ENCODE results near the gene CLEC16A. TPM values are rescaled to one million over a fixed set of nuclear protein-coding genes. Genes with fewer than 3 reads are reported as not detected.

Gene CLEC16A
- total RNA-seq, 2 experiments from 2014 or later = 32.6 to 34.9 TPM

- CTCF ChIA-PET = interaction anchor here (1.2 to 1.7 kb wide), 2 partner anchors 56 to 351 kb away, joined by 3 to 4 read pairs; no protein-coding TSS in a partner anchor
- POLR2A ChIA-PET = interaction anchor here (0.9 kb wide), 1 partner anchor 232 kb away, joined by 3 read pairs; no protein-coding TSS in a partner anchor
These were observed 76.0 kb downstream of the CLEC16A start for GRCh38 chr16:11020388-11020787.

DNA sequence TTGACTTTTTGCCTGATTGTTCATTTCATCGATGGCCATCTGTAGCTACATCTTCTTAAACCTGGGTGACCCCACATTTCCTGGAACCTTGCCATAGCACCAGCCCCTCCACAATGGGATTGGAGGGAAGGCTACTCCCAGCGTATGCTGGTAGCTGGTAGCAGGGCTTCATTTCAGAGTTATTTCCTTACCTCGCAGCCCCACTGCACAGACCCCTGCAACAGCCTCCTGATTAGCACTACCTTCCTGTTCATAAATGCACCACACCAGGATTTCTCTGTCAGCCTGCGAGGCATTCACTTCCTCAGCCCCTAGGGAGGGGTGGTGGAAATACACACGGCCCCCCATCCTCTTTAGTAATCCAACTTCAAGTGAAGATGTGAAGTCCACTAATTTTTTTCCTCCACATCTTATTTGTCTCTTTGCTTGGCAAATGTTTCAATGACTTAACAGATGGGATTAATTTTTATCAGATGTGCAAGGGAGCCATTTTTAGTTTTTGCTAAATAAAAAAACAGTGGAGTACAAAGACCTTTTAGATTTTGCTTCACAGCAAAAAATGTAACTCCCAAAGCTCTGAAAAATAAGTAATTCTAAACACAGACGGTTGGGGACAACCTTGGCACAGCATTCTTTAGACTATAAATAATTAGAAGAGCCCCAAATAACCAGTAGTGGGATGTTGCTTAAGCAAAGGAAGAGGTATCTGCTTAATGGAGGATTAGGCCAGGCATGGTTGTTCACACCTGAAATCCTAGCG is 76.6 kb downstream of the CLEC16A start:
- ChIA-PET CTCF (interaction anchor here (1.2 kb wide), 1 partner anchor 57 kb away, joined by 3 read pairs; no protein-coding TSS in a partner anchor), POLR2A (interaction anchor here (0.9 kb wide), 1 partner anchor 231 kb away, joined by 3 read pairs; no protein-coding TSS in a partner anchor)

DNA sequence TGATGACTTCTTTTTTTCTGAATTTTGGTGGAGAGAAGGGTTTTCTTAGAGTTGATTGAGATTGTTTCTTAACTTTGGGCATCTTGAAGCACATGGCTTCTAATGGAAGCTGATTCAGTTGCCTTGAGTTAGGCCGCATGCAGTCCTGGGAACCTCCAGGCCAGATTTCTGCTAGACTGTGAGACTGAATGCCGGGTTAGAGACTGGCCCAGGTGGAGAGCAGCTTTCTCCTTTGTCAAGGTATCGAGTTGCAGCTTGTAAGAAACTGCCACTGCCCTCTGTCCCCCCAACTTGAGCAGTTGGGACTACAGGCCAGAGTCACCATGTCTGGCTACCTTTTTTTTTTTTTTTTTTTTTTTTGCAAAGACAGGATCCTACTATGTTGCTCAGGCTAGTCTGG is 77.6 kb downstream of the CLEC16A start:
- CTCF ChIA-PET = no interaction called here
- POLR2A ChIA-PET = no interaction called here

GRCh38 chr16:11023262-11024039 is 79.1 kb downstream of the CLEC16A start:
- CTCF ChIA-PET = interaction anchor here (0.8 to 1.5 kb wide), 2 partner anchors 233 to 245 kb away, joined by 3 to 5 read pairs; partner anchors contain the start of gene SOCS1
- POLR2A ChIA-PET = interaction anchor here (0.7 kb wide), 1 partner anchor 54 kb away, joined by 5 read pairs; no protein-coding TSS in a partner anchor

- ChIA-PET CTCF (interaction anchor here (0.5 to 2.4 kb wide), 7 partner anchors 27 to 244 kb away, joined by 3 to 10 read pairs (median 4); partner anchors contain the start of gene SOCS1), POLR2A (interaction anchor here (0.8 to 2.1 kb wide), 4 partner anchors 28 to 231 kb away, joined by 3 to 7 read pairs (median 4); partner anchors contain the start of gene SOCS1)
These were observed 80.1 kb downstream of the CLEC16A start for GRCh38 chr16:11024333-11025053.

GRCh38 chr16:11025120-11025531 is 80.8 kb downstream of the CLEC16A start:
- CTCF ChIA-PET = interaction anchor here (0.5 to 2.4 kb wide), 6 partner anchors 26 to 232 kb away, joined by 3 to 10 read pairs (median 4); partner anchors contain the start of gene SOCS1
- POLR2A ChIA-PET = interaction anchor here (0.8 to 2.1 kb wide), 4 partner anchors 27 to 231 kb away, joined by 3 to 7 read pairs (median 4); partner anchors contain the start of gene SOCS1

DNA sequence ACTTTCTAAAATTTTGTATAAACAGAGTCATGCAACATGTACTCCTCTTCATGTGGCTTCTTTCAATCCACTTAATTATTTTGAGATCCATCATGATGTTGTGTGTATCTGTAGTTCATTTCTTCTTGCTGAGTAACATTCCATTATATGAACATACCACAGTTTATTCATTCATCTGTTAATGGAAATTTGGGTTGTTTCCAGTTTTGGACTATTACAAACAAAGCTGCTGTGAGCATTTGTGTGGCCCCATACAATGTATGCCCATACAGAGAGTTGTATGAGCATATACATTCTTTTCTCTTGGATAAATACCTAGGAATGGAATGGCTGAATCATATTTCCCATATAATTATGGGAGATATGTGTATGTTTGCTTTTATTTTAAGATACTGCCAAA is 85.6 kb downstream of the CLEC16A start:
- POLR2A ChIA-PET = no interaction called here
- CTCF ChIA-PET = no interaction called here

- CTCF ChIA-PET = no interaction called here
- POLR2A ChIA-PET = no interaction called here
These were observed 86.7 kb downstream of the CLEC16A start for GRCh38 chr16:11030990-11031510.

- ChIA-PET CTCF (no interaction called here), POLR2A (no interaction called here)
These were observed 87.9 kb downstream of the CLEC16A start for GRCh38 chr16:11032000-11032921.

DNA sequence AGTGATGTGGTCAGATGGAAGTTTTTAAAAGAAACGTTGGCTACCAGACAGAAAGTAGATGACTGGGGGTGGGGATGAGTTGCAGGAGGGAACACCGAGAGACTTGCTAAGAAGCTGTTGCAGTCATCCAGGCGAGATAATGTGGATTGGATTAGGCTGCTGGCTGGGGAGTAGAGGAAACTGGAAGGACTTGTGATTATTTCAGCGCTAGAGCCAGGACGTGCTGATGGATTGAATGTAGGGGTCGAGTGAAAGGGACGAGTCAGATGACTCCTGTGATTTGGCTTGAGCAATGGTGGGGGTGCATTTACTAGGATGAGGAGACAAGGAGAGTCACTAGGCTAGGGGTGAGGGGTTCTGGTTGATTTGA is 88.5 kb downstream of the CLEC16A start:
- ChIA-PET POLR2A (no interaction called here), CTCF (no interaction called here)

DNA sequence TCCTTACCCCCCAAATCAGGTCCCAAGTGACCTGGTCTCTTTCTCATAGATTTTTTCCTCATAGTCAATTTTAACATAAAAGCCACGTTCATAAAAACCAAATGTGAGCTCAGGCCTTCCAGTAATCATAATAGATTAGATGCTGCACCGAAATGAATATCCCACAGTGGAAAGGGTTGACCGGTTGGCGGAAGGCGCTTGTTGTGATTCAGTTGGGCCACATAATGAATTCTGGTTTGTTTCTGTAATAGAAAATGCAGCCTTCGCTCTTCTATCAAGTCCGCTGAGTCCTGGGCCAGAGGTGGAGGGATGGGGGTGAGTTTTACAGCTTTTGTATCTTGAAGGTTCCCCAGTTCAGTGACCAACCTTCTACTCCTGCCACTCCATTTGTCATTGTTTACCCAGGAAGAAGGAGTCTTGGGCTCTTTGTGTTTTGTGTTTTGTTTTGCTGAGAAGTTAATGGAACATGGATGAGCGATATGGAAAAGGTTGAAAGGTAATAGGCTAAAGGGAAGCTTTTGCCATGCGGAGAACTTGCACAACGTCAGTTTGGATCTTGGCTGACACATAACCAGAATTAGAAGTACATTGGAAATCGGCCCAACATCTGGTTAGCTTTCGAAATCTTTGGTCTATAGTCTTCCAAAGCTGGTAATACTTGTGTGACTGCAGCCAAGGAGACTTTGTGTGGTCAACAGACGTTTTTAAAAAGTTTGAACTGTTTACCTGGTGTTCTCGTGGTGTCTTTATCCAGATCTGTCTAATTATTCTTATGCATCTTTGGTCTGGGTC is 89.5 kb downstream of the CLEC16A start:
- ChIA-PET CTCF (interaction anchor here (1.0 to 1.3 kb wide), 2 partner anchors 80 to 222 kb away, joined by 3 read pairs; partner anchors contain the start of gene SOCS1), POLR2A (no interaction called here)

DNA sequence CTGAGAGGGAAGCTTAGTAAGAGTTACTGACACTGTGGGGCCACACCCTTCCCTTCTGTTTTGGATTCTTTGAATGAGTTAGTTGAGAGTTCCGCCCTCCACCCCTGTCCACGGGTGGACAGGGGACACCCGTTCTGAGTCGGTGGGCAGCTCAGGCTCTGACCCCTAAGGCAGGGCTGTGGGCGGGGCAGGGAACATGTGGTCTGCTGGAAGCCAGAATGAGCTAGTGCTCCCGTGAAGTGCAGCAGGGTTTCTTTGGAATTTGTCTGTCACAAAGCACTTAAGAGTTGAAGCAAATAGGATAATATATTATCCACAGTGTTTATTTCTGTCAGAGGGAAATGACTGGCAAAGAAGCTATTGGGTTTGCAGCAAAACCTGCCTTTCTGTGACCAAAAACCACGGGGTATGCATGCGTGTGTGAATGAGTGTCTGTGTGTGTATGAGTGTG is 90.1 kb downstream of the CLEC16A start:
- ChIA-PET CTCF (interaction anchor here (1.0 to 1.3 kb wide), 2 partner anchors 80 to 221 kb away, joined by 3 read pairs; partner anchors contain the start of gene SOCS1), POLR2A (no interaction called here)

DNA sequence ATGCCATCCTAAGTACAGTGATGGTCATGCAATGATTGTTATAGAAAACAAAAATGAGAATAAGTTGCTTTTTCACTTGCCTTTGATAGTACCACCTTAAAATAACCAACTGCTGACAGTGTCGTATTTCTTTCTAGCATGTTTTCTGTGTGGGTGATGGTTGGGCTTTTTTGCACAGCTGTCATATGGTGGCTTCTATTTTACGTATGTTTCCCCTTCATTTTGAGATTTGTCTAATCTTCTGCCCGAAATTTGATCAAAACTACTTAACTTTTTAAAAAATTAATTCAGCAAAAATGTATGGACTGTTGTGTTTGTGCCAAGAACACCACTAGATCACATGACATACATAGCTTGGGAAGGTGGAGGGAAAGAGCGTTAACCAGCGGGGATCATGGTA is 90.7 kb downstream of the CLEC16A start:
- POLR2A ChIA-PET = no interaction called here

DNA sequence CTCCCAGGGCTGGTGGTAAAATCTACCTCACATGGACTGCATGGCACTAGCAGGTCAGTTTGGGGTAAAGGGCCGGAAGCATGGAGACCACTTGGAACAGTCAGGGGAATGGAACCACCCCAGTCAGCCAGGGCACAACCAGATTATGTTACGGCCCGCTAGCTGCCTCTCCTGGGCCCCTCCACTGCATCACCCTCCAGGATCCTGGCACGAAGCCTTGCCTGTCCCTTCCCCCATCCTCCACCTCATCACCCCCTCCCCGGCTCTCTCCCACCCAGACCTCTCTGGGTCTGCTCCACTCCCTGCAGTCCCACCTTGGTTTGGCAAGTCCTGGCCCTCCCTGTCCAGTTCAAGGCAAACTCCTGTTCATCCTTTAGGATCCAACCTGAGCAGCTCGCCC is 91.7 kb downstream of the CLEC16A start:
- CTCF ChIA-PET = interaction anchor here (0.6 kb wide), 1 partner anchor 496 kb away, joined by 6 read pairs; no protein-coding TSS in a partner anchor
- POLR2A ChIA-PET = no interaction called here

More for the DNA sequence above, 90.7 kb downstream of the CLEC16A start:
- CTCF ChIA-PET = interaction anchor here (1.0 to 1.3 kb wide), 2 partner anchors 81 to 221 kb away, joined by 3 read pairs; partner anchors contain the start of gene SOCS1

DNA sequence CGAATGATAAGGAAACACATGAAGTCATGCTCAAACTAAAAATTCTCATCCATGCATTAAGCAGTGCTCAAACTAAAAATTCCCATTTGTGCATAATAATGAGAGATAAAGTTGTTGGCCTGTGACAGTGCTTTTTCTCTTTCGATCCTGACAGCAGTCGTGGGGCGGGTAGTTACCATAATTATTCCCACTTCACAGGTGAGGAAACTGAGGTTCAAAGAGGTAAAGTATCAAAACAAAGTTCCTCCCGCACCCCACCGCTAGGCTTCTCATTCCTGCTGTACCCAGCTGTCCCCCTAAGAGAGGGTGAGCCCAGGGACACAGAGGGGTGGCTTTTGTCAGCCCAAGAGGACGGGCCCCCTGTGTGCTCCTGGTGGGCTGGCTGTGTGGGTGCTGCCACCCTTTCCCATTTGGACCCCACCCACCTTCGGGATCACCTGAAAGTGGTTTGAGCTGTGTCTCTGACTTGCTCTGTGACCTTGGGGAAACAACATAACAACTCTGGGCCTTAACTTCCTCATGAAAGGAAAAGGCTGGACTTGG is 92.6 kb downstream of the CLEC16A start:
- ChIA-PET CTCF (no interaction called here), POLR2A (no interaction called here)

- ChIA-PET CTCF (no interaction called here), POLR2A (no interaction called here)
These were observed 93.9 kb downstream of the CLEC16A start for GRCh38 chr16:11038305-11038704.

- POLR2A ChIA-PET = no interaction called here
- CTCF ChIA-PET = no interaction called here
These were observed 94.4 kb downstream of the CLEC16A start for GRCh38 chr16:11038777-11039176.

Measured in activated CD8-positive, alpha-beta memory T cell treated with anti-CD3 and anti-CD28 coated beads for 36 hours (primary cell).